Stimulated activated naive CD8-positive, alpha-beta T cell treated with anti-CD3 and anti-CD28 coated beads, Interleukin-15, Interleukin-2, amounts not matched to agents 100 ng/mL and 50 ng/mL, for 24 hours (primary cell): Measurements from ENCODE around the gene SPIB.
A peak's percentile ranks its signal among the peaks of the same experiment; 100 is the strongest.

Experiments
- H3K27ac Mint-ChIP-seq: one replicate; pipeline ENCODE4 v1.8.0; 2021; ENCODE audit warnings: mild to moderate bottlenecking, mixed read lengths
- H3K27me3 Mint-ChIP-seq: one replicate; pipeline ENCODE4 v1.8.0; 2021; ENCODE audit warnings: mixed read lengths
- H3K36me3 Mint-ChIP-seq: one replicate; pipeline ENCODE4 v1.8.0; 2021; ENCODE audit warnings: low read depth, mixed read lengths
- H3K4me1 Mint-ChIP-seq: one replicate; pipeline ENCODE4 v1.8.0; 2021; ENCODE audit warnings: low read depth, mixed read lengths
- H3K4me3 Mint-ChIP-seq: one replicate; pipeline ENCODE4 v1.8.0; 2021; ENCODE audit warnings: mild to moderate bottlenecking, mixed read lengths
- H3K9me3 Mint-ChIP-seq: one replicate; pipeline ENCODE4 v1.8.0; 2021; ENCODE audit warnings: mixed read lengths

SPIB gene

DNA sequence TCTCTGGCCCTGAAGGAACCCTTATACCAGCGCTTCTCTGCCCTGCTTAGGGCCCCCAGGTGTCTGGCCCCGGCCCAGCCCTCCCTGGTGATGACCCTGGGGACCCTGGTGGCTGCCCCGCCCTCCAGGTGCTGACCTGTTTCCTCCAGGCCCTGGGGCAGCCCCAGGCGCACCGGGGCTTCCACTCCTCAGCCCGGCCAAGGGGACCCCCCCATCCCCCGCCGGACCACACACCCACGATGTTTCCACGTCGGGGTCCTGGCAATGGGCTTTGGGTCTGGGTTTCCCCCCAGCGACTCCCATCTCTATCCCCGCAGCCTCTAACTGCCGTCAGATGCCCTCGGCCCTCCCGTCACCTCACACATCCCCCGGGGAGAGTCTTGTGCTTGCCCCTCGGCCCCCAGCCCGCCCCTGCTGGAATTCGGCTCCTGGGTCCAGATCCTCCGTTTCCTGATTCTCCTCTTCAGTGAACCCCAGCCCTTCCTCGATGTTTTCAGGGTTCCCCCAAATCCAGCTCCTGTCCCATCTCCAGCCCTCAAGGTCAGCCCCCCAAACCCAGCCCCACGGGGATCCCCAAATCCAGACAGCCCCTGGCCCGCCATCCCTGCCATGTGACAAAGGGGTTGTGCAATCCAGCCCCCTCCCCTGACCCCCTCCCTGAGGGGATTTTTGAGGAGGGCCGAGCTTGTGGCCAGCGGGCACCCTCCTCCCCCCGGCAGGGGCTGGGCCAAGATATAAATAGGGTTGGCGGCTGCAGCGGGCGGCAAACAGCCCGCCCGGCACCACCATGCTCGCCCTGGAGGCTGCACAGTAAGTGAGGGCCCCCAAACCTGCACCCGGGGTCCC is at the start of gene SPIB:
Gene SPIB, plus strand, starts transcription at position 763 of the 846 bp plus-strand sequence. Its CDS starts 25 bp downstream, at position 788.
- peaks cover 16% of the 10 kb centered on the region for H3K27me3 Mint-ChIP-seq
- peak within 1 kb of the TSS; percentile 79 for H3K4me3 Mint-ChIP-seq
- no peaks in the 10 kb centered on the region for H3K9me3 Mint-ChIP-seq
- H3K36me3 Mint-ChIP-seq, result peaks cover 14% of the 10 kb centered on the region
- H3K27ac Mint-ChIP-seq, result peak within 1 kb of the TSS; percentile 73
- peaks cover 24% of the 10 kb centered on the region for H3K4me1 Mint-ChIP-seq

DNA sequence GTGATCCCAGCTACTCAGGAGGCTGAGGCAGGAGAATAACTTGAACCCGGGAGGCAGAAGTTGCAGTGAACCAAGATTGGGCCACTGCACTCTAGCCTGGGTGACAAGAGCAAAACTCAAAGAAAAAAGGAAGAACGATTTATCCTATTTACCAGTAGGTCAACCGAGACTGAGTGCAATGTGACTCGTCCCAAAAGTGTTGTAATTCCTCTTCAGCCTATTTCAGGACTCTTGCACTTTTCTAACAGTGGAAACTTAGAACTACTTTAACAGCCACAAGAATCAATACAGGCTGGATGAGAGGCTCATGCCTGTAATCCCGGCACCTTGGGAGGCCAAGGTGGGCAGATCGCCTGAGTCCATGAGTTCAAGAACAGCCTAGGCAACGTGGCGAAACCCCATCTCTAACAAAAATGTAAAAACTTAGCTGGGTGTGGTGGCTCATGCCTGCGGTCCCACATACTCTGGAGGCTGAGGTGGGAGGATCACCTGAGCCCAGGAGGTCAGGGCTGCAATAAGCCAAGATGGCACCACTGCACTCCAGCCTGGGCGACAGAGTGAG is 46.7 kb upstream of the SPIB start:
- Mint-ChIP-seq H3K4me3 (no peak overlapping the region), H3K36me3 (no peaks in the 10 kb centered on the region), H3K4me1 (peaks cover 38% of the 10 kb centered on the region), H3K27me3 (no peaks in the 10 kb centered on the region), H3K27ac (no peak overlapping the region), H3K9me3 (no peaks in the 10 kb centered on the region)

DNA sequence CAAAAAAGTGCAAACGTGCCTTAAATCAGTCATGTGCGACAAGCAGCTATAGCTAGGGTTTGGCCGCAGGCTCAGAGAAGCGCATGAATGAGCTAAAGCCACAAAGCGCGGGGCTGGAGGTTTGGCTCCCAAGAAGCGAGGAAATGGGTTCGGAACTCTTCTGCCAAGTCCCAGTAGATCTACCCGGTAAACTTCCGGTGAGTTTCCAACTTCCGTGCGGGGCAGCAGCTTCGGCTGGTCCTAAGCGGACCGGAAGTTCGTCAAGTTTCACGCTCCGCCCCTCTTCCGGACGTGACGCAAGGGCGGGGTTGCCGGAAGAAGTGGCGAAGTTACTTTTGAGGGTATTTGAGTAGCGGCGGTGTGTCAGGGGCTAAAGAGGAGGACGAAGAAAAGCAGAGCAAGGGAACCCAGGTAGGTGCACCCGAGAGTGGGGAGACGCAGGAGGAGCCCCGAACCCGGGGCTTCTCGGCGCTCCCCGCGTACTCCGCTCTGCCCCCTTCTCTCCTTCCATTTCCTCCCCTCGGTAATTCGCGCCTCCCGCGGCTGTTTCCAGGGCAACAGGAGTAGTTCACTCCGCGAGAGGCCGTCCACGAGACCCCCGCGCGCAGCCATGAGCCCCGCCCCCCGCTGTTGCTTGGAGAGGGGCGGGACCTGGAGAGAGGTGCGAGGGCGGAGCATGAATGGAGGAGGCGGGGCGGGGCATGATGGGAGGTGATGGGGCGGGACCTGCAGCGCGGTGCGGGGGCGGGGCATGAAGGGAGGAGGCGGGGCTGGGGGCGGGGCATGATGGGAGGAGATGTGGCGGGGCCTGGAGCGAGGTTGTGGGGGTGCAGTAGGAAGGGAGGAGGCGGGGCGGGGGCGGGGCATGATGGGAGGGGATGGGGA is 42.3 kb upstream of the SPIB start, which contains the start of gene NR1H2:
Gene NR1H2, plus strand, starts transcription at position 292 of the 885 bp plus-strand sequence. CDS start 1,149 bp downstream, outside the sequence.
- Mint-ChIP-seq H3K36me3 (peaks cover 34% of the 10 kb centered on the region), H3K9me3 (no peaks in the 10 kb centered on the region), H3K4me3 (peak within 1 kb of the TSS; percentile 90), H3K4me1 (peaks cover 23% of the 10 kb centered on the region), H3K27me3 (no peaks in the 10 kb centered on the region), H3K27ac (peak within 1 kb of the TSS; percentile 94)

DNA sequence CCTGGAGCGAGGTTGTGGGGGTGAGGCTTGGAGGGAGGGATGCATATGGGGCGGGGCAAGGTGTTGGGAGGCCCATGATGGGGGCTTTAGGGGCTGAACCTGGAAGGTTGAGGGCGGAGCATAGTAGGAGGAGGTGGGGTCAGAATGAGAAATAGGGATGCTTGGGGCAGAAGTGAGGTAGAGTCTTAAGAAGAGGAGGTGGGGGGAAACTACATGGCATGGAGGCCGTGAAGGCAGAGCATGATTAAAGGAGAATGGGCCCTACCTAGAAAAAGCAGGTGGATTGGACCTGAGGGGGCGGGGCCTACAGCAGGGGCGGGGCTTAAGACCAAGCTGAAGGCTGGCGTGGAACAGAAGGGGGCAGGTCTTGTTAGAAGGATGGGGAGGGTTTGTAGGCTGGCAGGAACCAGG is 41.7 kb upstream of the SPIB start:
- Mint-ChIP-seq H3K9me3 (no peaks in the 10 kb centered on the region), H3K27me3 (no peaks in the 10 kb centered on the region), H3K4me3 (peak overlapping the region; percentile 90), H3K36me3 (peaks cover 35% of the 10 kb centered on the region), H3K27ac (peak overlapping the region; percentile 65), H3K4me1 (peaks cover 23% of the 10 kb centered on the region)

DNA sequence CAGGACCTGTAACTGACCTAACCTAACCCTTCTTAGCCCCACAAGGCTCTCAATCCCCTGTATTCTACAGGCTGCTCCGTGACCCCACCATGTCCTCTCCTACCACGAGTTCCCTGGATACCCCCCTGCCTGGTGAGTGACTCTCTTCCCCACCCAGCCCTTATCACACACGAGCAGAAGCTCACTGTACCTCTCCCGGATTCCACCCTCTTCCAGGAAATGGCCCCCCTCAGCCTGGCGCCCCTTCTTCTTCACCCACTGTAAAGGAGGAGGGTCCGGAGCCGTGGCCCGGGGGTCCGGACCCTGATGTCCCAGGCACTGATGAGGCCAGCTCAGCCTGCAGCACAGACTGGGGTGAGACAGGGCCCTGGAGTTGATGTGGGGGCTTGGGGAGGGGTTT is 41.2 kb upstream of the SPIB start:
- Mint-ChIP-seq H3K4me3 (peak overlapping the region; percentile 90), H3K9me3 (no peaks in the 10 kb centered on the region), H3K27ac (no peak overlapping the region), H3K4me1 (peaks cover 23% of the 10 kb centered on the region), H3K36me3 (peaks cover 35% of the 10 kb centered on the region), H3K27me3 (no peaks in the 10 kb centered on the region)

DNA sequence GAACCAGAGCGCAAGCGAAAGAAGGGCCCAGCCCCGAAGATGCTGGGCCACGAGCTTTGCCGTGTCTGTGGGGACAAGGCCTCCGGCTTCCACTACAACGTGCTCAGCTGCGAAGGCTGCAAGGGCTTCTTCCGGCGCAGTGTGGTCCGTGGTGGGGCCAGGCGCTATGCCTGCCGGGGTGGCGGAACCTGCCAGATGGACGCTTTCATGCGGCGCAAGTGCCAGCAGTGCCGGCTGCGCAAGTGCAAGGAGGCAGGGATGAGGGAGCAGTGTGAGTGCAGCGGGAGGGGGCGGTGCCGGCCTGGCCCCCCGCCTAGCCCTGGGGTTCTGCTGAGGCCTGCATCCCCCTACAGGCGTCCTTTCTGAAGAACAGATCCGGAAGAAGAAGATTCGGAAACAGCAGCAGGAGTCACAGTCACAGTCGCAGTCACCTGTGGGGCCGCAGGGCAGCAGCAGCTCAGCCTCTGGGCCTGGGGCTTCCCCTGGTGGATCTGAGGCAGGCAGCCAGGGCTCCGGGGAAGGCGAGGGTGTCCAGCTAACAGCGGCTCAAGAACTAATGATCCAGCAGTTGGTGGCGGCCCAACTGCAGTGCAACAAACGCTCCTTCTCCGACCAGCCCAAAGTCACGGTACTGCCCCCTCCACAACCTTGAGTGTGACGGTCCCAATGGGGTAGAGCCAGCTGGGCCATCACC is 40.4 kb upstream of the SPIB start:
- H3K4me1 Mint-ChIP-seq, result peaks cover 26% of the 10 kb centered on the region
- no peaks in the 10 kb centered on the region for H3K9me3 Mint-ChIP-seq
- no peak overlapping the region for H3K27ac Mint-ChIP-seq
- H3K27me3 Mint-ChIP-seq, result no peaks in the 10 kb centered on the region
- H3K4me3 Mint-ChIP-seq, result peak overlapping the region; percentile 35
- peaks cover 40% of the 10 kb centered on the region for H3K36me3 Mint-ChIP-seq

DNA sequence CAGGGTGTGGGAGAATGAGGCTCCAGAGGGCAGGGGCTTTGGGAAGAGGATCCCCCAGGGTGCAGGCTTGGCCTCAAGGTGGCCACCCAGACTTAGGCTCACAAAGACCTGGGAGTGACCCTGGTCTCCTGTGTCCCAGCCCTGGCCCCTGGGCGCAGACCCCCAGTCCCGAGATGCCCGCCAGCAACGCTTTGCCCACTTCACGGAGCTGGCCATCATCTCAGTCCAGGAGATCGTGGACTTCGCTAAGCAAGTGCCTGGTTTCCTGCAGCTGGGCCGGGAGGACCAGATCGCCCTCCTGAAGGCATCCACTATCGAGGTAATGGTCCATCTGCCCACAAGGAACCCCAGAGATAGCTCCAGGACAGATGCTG is 39.9 kb upstream of the SPIB start:
- Mint-ChIP-seq H3K36me3 (peaks cover 43% of the 10 kb centered on the region), H3K9me3 (no peaks in the 10 kb centered on the region), H3K4me1 (peaks cover 31% of the 10 kb centered on the region), H3K4me3 (no peak overlapping the region), H3K27me3 (no peaks in the 10 kb centered on the region), H3K27ac (no peak overlapping the region)

DNA sequence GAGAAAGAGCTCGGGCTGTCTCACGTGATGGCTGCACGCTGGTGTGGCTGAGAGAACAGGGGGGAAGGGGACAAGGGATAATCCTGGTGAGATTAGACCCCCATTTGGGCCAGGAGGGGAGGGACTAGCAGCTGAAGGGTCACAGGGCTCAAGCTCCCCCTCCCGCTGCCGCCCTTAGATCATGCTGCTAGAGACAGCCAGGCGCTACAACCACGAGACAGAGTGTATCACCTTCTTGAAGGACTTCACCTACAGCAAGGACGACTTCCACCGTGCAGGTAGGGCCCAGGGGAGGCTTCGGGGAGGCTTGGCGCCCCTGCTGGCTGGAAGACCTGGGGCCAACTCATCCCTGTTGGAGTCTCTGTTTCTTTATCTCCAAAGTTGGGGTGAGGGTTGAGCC is 39.1 kb upstream of the SPIB start:
- Mint-ChIP-seq H3K27me3 (no peaks in the 10 kb centered on the region), H3K36me3 (peaks cover 45% of the 10 kb centered on the region), H3K27ac (no peak overlapping the region), H3K4me3 (no peak overlapping the region), H3K4me1 (peaks cover 34% of the 10 kb centered on the region), H3K9me3 (no peaks in the 10 kb centered on the region)

DNA sequence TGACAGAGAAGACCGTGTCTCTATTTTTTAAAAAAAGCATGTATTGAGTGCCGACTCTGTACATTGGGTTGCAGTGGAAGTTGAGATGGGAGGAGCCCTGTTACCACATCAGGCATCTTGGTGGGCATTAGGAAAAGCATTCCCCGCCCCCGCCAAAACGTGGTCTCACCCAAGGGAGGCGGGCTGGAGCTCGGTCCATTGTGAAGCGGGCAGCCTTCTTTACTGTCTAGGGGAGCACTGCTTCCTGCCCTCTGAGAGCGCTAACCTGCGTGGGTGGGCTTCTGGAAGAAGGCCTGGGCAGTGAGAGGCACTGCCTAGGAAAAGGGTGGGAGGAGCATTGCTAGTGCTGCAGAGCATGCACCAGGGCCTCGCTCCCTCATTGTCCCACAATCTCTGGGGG is 38.6 kb upstream of the SPIB start:
- Mint-ChIP-seq H3K9me3 (no peaks in the 10 kb centered on the region), H3K36me3 (peaks cover 50% of the 10 kb centered on the region), H3K4me3 (no peak overlapping the region), H3K4me1 (peaks cover 37% of the 10 kb centered on the region), H3K27me3 (no peaks in the 10 kb centered on the region), H3K27ac (no peak overlapping the region)

DNA sequence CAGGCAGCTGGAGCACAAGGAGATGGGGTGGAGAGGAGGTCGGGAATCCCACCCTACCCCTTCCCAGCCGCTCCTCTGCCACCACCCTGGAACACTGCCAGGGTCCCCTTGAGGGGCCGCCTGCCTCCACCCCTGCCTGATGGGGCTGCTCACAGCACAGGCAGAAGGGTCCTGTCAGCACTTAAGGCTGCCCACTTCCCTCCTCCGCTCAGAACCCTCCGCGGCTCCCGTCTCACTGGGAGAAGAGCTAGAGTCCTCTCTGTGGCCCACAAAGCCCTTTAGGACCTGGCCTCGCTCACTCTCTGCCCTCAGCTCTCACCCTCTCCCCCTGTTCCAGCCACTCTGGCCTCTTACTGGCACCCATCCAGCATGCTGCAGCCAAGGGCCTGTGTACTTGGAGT is 38.0 kb upstream of the SPIB start:
- Mint-ChIP-seq H3K4me1 (peaks cover 41% of the 10 kb centered on the region), H3K27ac (no peak overlapping the region), H3K36me3 (peaks cover 53% of the 10 kb centered on the region), H3K9me3 (no peaks in the 10 kb centered on the region), H3K27me3 (no peaks in the 10 kb centered on the region), H3K4me3 (no peak overlapping the region)

DNA sequence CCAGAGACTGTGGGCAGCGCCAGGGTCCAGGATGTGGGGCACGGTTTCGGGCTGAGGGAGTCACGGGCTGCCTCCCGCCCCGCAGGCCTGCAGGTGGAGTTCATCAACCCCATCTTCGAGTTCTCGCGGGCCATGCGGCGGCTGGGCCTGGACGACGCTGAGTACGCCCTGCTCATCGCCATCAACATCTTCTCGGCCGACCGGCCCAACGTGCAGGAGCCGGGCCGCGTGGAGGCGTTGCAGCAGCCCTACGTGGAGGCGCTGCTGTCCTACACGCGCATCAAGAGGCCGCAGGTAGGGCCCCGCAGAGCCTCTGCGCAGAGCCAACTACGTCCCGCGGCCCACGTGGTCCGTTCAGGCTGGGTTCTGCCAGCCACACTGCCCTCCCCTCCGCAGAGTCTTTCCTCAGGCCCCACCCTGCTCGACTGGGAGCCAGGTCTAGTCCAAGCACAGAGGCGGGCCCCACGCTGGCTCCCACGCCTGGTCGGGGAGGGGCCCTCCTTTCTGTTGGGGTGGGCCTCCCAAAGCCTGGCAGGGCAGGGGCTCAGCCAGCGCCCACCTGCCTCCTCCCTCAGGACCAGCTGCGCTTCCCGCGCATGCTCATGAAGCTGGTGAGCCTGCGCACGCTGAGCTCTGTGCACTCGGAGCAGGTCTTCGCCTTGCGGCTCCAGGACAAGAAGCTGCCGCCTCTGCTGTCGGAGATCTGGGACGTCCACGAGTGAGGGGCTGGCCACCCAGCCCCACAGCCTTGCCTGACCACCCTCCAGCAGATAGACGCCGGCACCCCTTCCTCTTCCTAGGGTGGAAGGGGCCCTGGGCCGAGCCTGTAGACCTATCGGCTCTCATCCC is 36.6 kb upstream of the SPIB start:
- H3K9me3 Mint-ChIP-seq, result no peaks in the 10 kb centered on the region
- H3K4me3 Mint-ChIP-seq, result no peak overlapping the region
- H3K4me1 Mint-ChIP-seq, result peaks cover 35% of the 10 kb centered on the region
- H3K27ac Mint-ChIP-seq, result no peak overlapping the region
- H3K27me3 Mint-ChIP-seq, result no peaks in the 10 kb centered on the region
- H3K36me3 Mint-ChIP-seq, result peaks cover 57% of the 10 kb centered on the region

DNA sequence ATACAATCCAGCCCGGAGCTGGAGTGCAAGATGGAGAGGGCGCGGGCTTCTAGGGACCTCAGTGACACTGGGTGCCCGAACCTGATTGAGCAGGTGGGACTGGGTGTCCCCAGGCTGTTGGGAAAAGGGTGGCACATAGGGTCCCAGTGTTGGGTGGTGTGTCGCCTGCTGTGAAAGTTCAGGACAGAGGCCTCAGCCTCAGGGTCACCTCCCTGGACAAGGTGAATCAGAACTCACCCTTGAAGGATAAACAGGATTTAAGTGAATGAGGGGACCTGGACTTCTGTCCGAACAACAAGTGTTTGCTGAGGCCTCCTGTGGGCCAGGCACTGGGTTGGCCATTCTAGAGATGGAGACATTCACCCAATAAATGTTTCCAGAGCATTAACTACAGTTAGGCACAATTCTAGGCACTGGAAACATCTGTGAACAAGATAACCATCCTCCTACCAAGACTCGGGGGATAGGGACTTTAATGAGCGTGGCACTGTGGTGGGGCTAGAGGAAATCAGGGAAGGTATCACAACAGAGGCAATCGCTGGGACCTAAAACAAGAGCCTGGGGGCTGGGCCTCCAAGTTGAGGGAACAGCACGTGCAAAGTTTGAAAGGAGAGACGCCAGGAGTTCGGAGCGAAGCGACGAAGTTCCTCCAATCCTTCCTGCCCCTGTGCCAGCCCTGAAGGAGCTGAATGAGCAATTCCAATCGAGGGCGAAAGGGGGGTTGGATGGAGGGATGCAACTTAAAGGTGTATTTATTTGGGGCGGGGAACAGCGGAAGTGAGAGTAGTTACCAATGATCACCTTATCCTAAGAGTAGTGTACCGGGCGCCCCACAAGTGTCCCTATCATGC is 35.5 kb upstream of the SPIB start:
- Mint-ChIP-seq H3K9me3 (no peaks in the 10 kb centered on the region), H3K27ac (peak overlapping the region; percentile 99), H3K27me3 (no peaks in the 10 kb centered on the region), H3K36me3 (peaks cover 58% of the 10 kb centered on the region), H3K4me1 (peaks cover 33% of the 10 kb centered on the region), H3K4me3 (peak overlapping the region; percentile 95)
